ENCODE measurements around the gene PLCG2.

PLCG2 gene

DNA sequence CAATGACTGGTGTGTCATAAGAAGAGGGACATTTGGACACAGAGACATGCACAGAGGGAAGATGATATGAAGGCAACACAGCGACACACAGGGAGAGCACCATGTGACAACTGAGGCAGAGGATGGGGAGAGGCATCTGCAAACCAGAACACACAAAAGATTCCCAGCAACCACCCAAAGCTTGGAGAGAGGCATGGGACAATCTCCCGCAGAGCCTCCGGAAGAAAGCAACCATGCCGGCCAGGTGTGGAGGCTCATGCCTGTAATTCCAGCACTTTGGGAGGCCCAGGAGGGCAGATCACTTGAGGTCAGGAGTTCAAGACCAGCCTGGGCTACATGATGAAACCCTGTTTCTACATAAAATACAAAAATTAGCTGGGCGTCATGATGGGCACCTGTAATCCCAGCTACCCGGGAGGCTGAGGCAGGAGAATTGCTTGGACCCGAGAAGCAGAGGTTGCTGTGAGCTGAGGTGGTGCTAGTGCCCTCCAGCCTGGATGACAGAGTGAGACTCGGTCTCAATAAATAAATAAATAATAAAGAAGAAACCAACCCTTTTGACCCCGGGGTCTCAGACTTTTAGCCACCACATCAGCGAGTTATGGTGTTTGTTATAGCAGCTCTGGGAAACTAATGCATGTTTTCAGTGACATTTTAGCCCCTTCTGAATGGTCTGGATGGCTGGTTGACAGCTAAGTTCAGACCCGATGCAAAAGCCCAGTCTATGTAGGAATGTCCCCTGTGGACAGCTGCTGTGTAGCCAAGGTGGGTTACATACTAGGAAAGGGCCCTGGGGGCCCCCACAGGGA lies 13.8 kb upstream of the PLCG2 start:
- no peak for DNase-seq (ENCODE audit: low read depth in 1 of 2, low spot score in 1 of 2)
- no peak overlapping the region for H3K4me3 ChIP-seq (replicated peaks; ENCODE audit: insufficient read depth, low read length)
- TF ChIP-seq SPI1 (IDR thresholded peaks at IDR 0.05; ENCODE audit: borderline replicate concordance, low read depth) (no peak), POLR2AphosphoS5 (IDR thresholded peaks at IDR 0.05; ENCODE audit: low read depth) (no peak), GABPA (IDR thresholded peaks at IDR 0.05; ENCODE audit: low read depth) (no peak)
- TF ChIP-seq, protein P1, sequence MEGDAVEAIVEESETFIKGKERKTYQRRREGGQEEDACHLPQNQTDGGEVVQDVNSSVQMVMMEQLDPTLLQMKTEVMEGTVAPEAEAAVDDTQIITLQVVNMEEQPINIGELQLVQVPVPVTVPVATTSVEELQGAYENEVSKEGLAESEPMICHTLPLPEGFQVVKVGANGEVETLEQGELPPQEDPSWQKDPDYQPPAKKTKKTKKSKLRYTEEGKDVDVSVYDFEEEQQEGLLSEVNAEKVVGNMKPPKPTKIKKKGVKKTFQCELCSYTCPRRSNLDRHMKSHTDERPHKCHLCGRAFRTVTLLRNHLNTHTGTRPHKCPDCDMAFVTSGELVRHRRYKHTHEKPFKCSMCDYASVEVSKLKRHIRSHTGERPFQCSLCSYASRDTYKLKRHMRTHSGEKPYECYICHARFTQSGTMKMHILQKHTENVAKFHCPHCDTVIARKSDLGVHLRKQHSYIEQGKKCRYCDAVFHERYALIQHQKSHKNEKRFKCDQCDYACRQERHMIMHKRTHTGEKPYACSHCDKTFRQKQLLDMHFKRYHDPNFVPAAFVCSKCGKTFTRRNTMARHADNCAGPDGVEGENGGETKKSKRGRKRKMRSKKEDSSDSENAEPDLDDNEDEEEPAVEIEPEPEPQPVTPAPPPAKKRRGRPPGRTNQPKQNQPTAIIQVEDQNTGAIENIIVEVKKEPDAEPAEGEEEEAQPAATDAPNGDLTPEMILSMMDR (IDR thresholded peaks at IDR 0.05; ENCODE audit: insufficient read depth, low read length): no peak
- TF ChIP-seq, protein P2, sequence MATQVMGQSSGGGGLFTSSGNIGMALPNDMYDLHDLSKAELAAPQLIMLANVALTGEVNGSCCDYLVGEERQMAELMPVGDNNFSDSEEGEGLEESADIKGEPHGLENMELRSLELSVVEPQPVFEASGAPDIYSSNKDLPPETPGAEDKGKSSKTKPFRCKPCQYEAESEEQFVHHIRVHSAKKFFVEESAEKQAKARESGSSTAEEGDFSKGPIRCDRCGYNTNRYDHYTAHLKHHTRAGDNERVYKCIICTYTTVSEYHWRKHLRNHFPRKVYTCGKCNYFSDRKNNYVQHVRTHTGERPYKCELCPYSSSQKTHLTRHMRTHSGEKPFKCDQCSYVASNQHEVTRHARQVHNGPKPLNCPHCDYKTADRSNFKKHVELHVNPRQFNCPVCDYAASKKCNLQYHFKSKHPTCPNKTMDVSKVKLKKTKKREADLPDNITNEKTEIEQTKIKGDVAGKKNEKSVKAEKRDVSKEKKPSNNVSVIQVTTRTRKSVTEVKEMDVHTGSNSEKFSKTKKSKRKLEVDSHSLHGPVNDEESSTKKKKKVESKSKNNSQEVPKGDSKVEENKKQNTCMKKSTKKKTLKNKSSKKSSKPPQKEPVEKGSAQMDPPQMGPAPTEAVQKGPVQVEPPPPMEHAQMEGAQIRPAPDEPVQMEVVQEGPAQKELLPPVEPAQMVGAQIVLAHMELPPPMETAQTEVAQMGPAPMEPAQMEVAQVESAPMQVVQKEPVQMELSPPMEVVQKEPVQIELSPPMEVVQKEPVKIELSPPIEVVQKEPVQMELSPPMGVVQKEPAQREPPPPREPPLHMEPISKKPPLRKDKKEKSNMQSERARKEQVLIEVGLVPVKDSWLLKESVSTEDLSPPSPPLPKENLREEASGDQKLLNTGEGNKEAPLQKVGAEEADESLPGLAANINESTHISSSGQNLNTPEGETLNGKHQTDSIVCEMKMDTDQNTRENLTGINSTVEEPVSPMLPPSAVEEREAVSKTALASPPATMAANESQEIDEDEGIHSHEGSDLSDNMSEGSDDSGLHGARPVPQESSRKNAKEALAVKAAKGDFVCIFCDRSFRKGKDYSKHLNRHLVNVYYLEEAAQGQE (IDR thresholded peaks at IDR 0.05; ENCODE audit: insufficient replicate concordance, low read depth): no peak
- no peaks in the 10 kb centered on the region for H3K27me3 ChIP-seq (ENCODE audit: insufficient read depth, poor library complexity, severe bottlenecking)
- H3K27ac ChIP-seq (replicated peaks): no peak overlapping the region

DNA sequence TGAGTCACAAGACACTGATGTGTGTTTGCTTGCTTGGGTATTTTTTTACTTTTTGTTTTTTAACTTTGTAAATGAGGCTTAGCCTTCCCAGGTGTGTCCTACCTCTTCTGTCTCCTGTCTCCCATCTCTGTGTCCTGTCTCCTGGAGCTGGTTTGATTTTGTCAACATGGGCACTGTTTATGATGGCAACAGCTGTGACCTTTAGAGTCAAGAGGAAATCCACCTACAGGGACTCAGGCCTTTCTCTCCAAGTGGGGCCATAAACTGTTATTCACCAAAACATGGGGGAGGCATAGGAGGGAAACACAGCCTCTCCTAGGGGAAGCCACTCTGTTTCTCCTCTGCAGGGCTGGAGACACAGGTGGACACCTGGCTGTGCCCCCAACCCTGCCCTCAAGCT lies 13.1 kb upstream of the PLCG2 start:
- Histone ChIP-seq H3K4me3 (replicated peaks; ENCODE audit: insufficient read depth, low read length) (no peak overlapping the region), H3K27ac (replicated peaks) (no peak overlapping the region), H3K27me3 (ENCODE audit: insufficient read depth, poor library complexity, severe bottlenecking) (no peaks in the 10 kb centered on the region)
- no peak for DNase-seq (ENCODE audit: low read depth in 1 of 2, low spot score in 1 of 2)
- no peak for TF ChIP-seq GABPA (IDR thresholded peaks at IDR 0.05; ENCODE audit: low read depth)
- TF ChIP-seq POLR2AphosphoS5 (IDR thresholded peaks at IDR 0.05; ENCODE audit: low read depth): no peak
- TF ChIP-seq SPI1 (IDR thresholded peaks at IDR 0.05; ENCODE audit: borderline replicate concordance, low read depth): no peak
- TF ChIP-seq, protein P1 (IDR thresholded peaks at IDR 0.05; ENCODE audit: insufficient read depth, low read length): no peak
- TF ChIP-seq, protein P2 (IDR thresholded peaks at IDR 0.05; ENCODE audit: insufficient replicate concordance, low read depth): no peak

DNA sequence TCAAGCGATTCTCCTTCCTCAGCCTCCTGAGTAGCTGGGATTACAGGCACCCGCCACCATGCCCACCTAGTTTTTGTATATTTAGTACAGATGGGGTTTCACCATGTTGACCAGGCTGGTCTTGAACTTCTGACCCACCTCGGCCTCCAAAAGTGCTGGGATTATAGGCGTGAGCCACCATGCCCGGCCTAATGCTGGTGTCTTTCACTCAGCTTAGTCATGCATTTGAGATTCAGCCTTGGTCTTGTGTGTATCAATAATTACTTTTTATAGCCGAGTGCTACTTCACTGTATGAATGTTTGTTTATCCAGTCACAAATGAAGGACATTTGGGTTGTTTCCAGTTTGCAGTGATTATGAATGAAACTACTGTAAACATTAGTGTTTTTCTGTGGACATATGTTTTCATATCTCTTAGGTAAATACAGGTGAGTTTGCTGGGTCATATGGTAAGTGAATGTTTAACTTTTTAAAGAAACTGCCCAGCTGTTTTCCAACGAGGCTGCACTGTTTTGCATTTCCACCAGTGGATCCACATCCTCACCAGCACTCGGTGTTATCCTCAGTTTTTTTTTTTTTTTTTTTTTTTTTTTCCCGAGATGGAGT lies 11.0 kb upstream of the PLCG2 start:
- TF ChIP-seq SPI1 (IDR thresholded peaks at IDR 0.05; ENCODE audit: borderline replicate concordance, low read depth): no peak
- TF ChIP-seq, protein P2 (IDR thresholded peaks at IDR 0.05; ENCODE audit: insufficient replicate concordance, low read depth): no peak
- TF ChIP-seq, protein P1 (IDR thresholded peaks at IDR 0.05; ENCODE audit: insufficient read depth, low read length): no peak
- TF ChIP-seq POLR2AphosphoS5 (IDR thresholded peaks at IDR 0.05; ENCODE audit: low read depth): no peak
- no peak for TF ChIP-seq GABPA (IDR thresholded peaks at IDR 0.05; ENCODE audit: low read depth)
- H3K27me3 ChIP-seq (ENCODE audit: insufficient read depth, poor library complexity, severe bottlenecking): no peaks in the 10 kb centered on the region
- DNase-seq (ENCODE audit: low read depth in 1 of 2, low spot score in 1 of 2): no peak
- H3K27ac ChIP-seq (replicated peaks): no peak overlapping the region
- no peak overlapping the region for H3K4me3 ChIP-seq (replicated peaks; ENCODE audit: insufficient read depth, low read length)
